ENCODE results near the gene ARFGAP3.

Gene ARFGAP3

GRCh38 chr22:42884616-42885375 lies 27.7 kb upstream of the ARFGAP3 start:
- DNase-seq (ENCODE audit: low read depth, low spot score), result no peak

GRCh38 chr22:42883970-42884369 lies 26.9 kb upstream of the ARFGAP3 start:
- no peak for DNase-seq (ENCODE audit: low read depth, low spot score)

GRCh38 chr22:42883121-42883520 lies 26.0 kb upstream of the ARFGAP3 start:
- no peak for DNase-seq (ENCODE audit: low read depth, low spot score)

GRCh38 chr22:42881982-42882656 lies 25.0 kb upstream of the ARFGAP3 start:
- no peak for DNase-seq (ENCODE audit: low read depth, low spot score)

GRCh38 chr22:42881298-42881697 lies 24.2 kb upstream of the ARFGAP3 start:
- no peak for DNase-seq (ENCODE audit: low read depth, low spot score)

GRCh38 chr22:42880815-42881214 lies 23.7 kb upstream of the ARFGAP3 start:
- DNase-seq (ENCODE audit: low read depth, low spot score), result no peak

GRCh38 chr22:42879371-42880021 lies 22.4 kb upstream of the ARFGAP3 start:
- DNase-seq (ENCODE audit: low read depth, low spot score), result no peak

- DNase-seq (ENCODE audit: low read depth, low spot score), result no peak
Measured at GRCh38 chr22:42878561-42879305, 21.7 kb upstream of the ARFGAP3 start.

GRCh38 chr22:42877597-42878340 lies 20.7 kb upstream of the ARFGAP3 start:
- no peak for DNase-seq (ENCODE audit: low read depth, low spot score)

- no peak for DNase-seq (ENCODE audit: low read depth, low spot score)
Measured at GRCh38 chr22:42877158-42877557, 20.1 kb upstream of the ARFGAP3 start.

GRCh38 chr22:42876041-42876440 lies 19.0 kb upstream of the ARFGAP3 start:
- DNase-seq (ENCODE audit: low read depth, low spot score), result no peak

- no peak for DNase-seq (ENCODE audit: low read depth, low spot score)
Measured at GRCh38 chr22:42874010-42874409, 16.9 kb upstream of the ARFGAP3 start.

GRCh38 chr22:42873356-42873755 lies 16.3 kb upstream of the ARFGAP3 start:
- no peak for DNase-seq (ENCODE audit: low read depth, low spot score)

- no peak for DNase-seq (ENCODE audit: low read depth, low spot score)
Measured at GRCh38 chr22:42872821-42873220, 15.7 kb upstream of the ARFGAP3 start.

- DNase-seq (ENCODE audit: low read depth, low spot score), result no peak
Measured at GRCh38 chr22:42871146-42872050, 14.3 kb upstream of the ARFGAP3 start.

GRCh38 chr22:42869888-42870480 lies 12.9 kb upstream of the ARFGAP3 start:
- no peak for DNase-seq (ENCODE audit: low read depth, low spot score)

GRCh38 chr22:42869463-42869862 lies 12.4 kb upstream of the ARFGAP3 start:
- no peak for DNase-seq (ENCODE audit: low read depth, low spot score)

GRCh38 chr22:42868751-42869251 lies 11.7 kb upstream of the ARFGAP3 start:
- no peak for DNase-seq (ENCODE audit: low read depth, low spot score)

- no peak for DNase-seq (ENCODE audit: low read depth, low spot score)
Measured at GRCh38 chr22:42866100-42866499, 9.0 kb upstream of the ARFGAP3 start.

- no peak for DNase-seq (ENCODE audit: low read depth, low spot score)
Measured at GRCh38 chr22:42865536-42865935, 8.5 kb upstream of the ARFGAP3 start.

Data from iPS DF 19.7 (cell line).